Lung (tissue), 12 donors: Measurements from ENCODE around the gene ZFP91. TPM values are rescaled to one million over a fixed set of nuclear protein-coding genes. Genes with fewer than 3 reads are reported as not detected.

Experiments
- ATAC-seq: fragments of 200-7000 bp; cut with Tn5 transposase; one replicate; pipeline ENCODE4 v1.9.1; 2020; ENCODE audit warnings: moderate number of reproducible peaks; ENCODE audit not compliant: insufficient read depth, low FRiP score
- DNase-seq, 3 donors: peaks; one replicate each; pipeline ENCODE4 v3.0.0-alpha.2; 2013 to 2017
- H3K27ac ChIP-seq, 2 donors: one replicate each; pipeline ENCODE4 v1.5.1; 2013; ENCODE audit warnings: mild to moderate bottlenecking in 2 of 2, moderate library complexity in 2 of 2, control low read depth in 1 of 2, inconsistent platforms in 1 of 2, low read depth in 1 of 2, low read length in 1 of 2
- H3K27me3 ChIP-seq, 3 donors: one replicate each; pipeline ENCODE4 v1.5.1; 2013; ENCODE audit warnings: low read length in 2 of 3; ENCODE audit not compliant: control insufficient read depth in 3 of 3, insufficient read depth in 3 of 3
- H3K36me3 ChIP-seq, 4 donors: one replicate each; pipeline ENCODE4 v1.5.1; 2013; ENCODE audit warnings: low read length in 4 of 4, mild to moderate bottlenecking in 1 of 4, moderate library complexity in 1 of 4; ENCODE audit not compliant: control insufficient read depth in 4 of 4, insufficient read depth in 4 of 4
- H3K4me1 ChIP-seq, 5 donors: one replicate each; pipeline ENCODE4 v1.5.1; 2013; ENCODE audit warnings: low read length in 5 of 5, mild to moderate bottlenecking in 2 of 5, moderate library complexity in 1 of 5; ENCODE audit not compliant: control insufficient read depth in 5 of 5, insufficient read depth in 5 of 5
- H3K4me3 ChIP-seq: one replicate; pipeline ENCODE4 v1.5.1; 2013; ENCODE audit warnings: mild to moderate bottlenecking, control low read depth, moderate library complexity
- H3K9ac ChIP-seq, 2 donors: one replicate each; pipeline ENCODE4 v1.5.1; 2013; ENCODE audit warnings: low read length in 2 of 2, control low read depth in 1 of 2; ENCODE audit not compliant: insufficient read depth in 1 of 2
- H3K9me3 ChIP-seq, 4 donors: one replicate each; pipeline ENCODE4 v1.5.1; 2013; ENCODE audit warnings: low read length in 3 of 4, mild to moderate bottlenecking in 1 of 4, moderate library complexity in 1 of 4; ENCODE audit not compliant: control insufficient read depth in 4 of 4, insufficient read depth in 3 of 4
- CTCF ChIP-seq: IDR thresholded peaks from 2 replicates; pipeline ENCODE4 v1.5.1; 2012; ENCODE audit warnings: mild to moderate bottlenecking; ENCODE audit errors: control extremely low read depth, extremely low read depth
- WGBS, 2 donors: extraction: QIAGEN DNeasy Blood & Tissue Kit; methylation state at CpG; one replicate each; pipeline ENCODE4 v1.1.7; 2013; 5-methylcytosine and 5-hydroxymethylcytosine counted together
- polyA plus RNA-seq, 2 donors: library from polyadenylated mRNA; stranded (reverse); fragments of 200-250 nt; gene quantifications; one replicate each; pipeline ENCODE4 v1.2.1, GENCODE V29; 2013
- total RNA-seq, 2 donors: library from RNA; depleted of rRNA in 1 of 2; stranded (reverse); fragments of >200 nt in 1 of 2; gene quantifications; one replicate each; pipeline ENCODE4 v1.2.1, GENCODE V29; 2014 to 2021
- donor health status: control.
- donor health status: control.
- donor health status: Bipolar disorder and iron deficiency.
- donor health status: healthy.
- donor health status: DM: yes; HTN: yes; CAD: no.

The ZFP91 gene
- total and polyA plus RNA-seq, 4 donors = 11.1 to 47.0 (median 31.2) TPM

- no peaks in the 10 kb centered on the region for H3K27me3 ChIP-seq
- DNase-seq = peak; percentile 94 to 97 (median 96)
- no peaks in the 10 kb centered on the region for H3K9me3 ChIP-seq
- H3K9ac ChIP-seq = peak overlapping the region; percentile 63 to 94
- TF ChIP-seq CTCF = peak; percentile 41
- H3K27ac ChIP-seq = peak overlapping the region; percentile 97 to 100
- peak overlapping the region; percentile 90 for H3K4me3 ChIP-seq
- peak; percentile 74 for ATAC-seq
- peaks cover 6 to 26% (median 7%) of the 10 kb centered on the region in 5 donors for H3K4me1 ChIP-seq
- H3K36me3 ChIP-seq = no peaks in the 10 kb centered on the region
- 1% methylated on average over 40 to 78 of the region's 78 CpGs for WGBS, 2 donors
These were observed 598 bp downstream of the ZFP91 start for GRCh38 chr11:58579192-58580129.

- H3K9ac ChIP-seq = peak overlapping the region; percentile 63 to 94
- H3K4me3 ChIP-seq = no peak overlapping the region
- no peaks in the 10 kb centered on the region for H3K9me3 ChIP-seq
- DNase-seq = no peak
- no peak overlapping the region for H3K27ac ChIP-seq
- WGBS, 2 donors = 7% methylated on average over 2 of the region's 2 CpGs
- peaks cover 0 to 4% (median 0%) of the 10 kb centered on the region in 4 donors for H3K36me3 ChIP-seq
- H3K4me1 ChIP-seq = peaks cover 6 to 26% (median 7%) of the 10 kb centered on the region in 5 donors
- no peak for ATAC-seq
- H3K27me3 ChIP-seq = no peaks in the 10 kb centered on the region
- TF ChIP-seq CTCF = no peak
These were observed 1.4 kb downstream of the ZFP91 start for GRCh38 chr11:58580311-58580710.

- ATAC-seq = no peak
- Histone ChIP-seq H3K9ac (no peak overlapping the region), H3K4me1 (peaks cover 0 to 15% (median 5%) of the 10 kb centered on the region in 5 donors), H3K27me3 (no peaks in the 10 kb centered on the region), H3K9me3 (no peaks in the 10 kb centered on the region), H3K36me3 (peaks cover 0 to 10% (median 4%) of the 10 kb centered on the region in 4 donors), H3K4me3 (no peak overlapping the region), H3K27ac (no peak overlapping the region)
- no peak for DNase-seq
- no peak for TF ChIP-seq CTCF
- 86 to 92% methylated on average over 1 of the region's 1 CpG for WGBS, 2 donors
These were observed 3.6 kb downstream of the ZFP91 start for GRCh38 chr11:58582437-58582836.
